ENCODE results near the gene CHP1. TPM values are rescaled to one million over a fixed set of nuclear protein-coding genes. Genes with fewer than 3 reads are reported as not detected.
"Not testable (repeated sequence)": the region's sequence is repeated elsewhere in the genome, so short reads cannot be mapped to it uniquely, and the experiment has no call there.

The CHP1 gene
- total RNA-seq, 1 experiment from 2014 or later = 91.1 TPM

GRCh38 chr15:41281236-41281635 lies 50.2 kb downstream of the CHP1 start:
- Mint-ChIP-seq H3K4me1 (ENCODE audit: insufficient read depth, unreplicated experiment) (peaks cover 17% of the 10 kb centered on the region), H3K27me3 (ENCODE audit: insufficient read depth, unreplicated experiment) (no peaks in the 10 kb centered on the region), H3K36me3 (ENCODE audit: insufficient read depth, unreplicated experiment) (peaks cover 48% of the 10 kb centered on the region), H3K27ac (ENCODE audit: low read depth, unreplicated experiment) (peak overlapping the region; percentile 44), H3K9me3 (ENCODE audit: unreplicated experiment) (no peaks in the 10 kb centered on the region), H3K4me3 (ENCODE audit: unreplicated experiment) (no peak overlapping the region)
- BruUV-seq (replicated peaks) = no TSS peak
- DNase-seq (ENCODE audit: unreplicated experiment) = peak; percentile 51
- ChIA-PET CTCF (interaction anchor here (0.7 kb wide), 1 partner anchor 122 kb away, joined by 3 read pairs; no protein-coding TSS in a partner anchor), POLR2A (interaction anchor here (0.8 to 6.7 kb wide), 3 partner anchors 27 to 48 kb away, joined by 3 to 76 read pairs (median 5); partner anchors contain the start of genes CHP1 and EXD1)
- TF ChIP-seq, protein P1, sequence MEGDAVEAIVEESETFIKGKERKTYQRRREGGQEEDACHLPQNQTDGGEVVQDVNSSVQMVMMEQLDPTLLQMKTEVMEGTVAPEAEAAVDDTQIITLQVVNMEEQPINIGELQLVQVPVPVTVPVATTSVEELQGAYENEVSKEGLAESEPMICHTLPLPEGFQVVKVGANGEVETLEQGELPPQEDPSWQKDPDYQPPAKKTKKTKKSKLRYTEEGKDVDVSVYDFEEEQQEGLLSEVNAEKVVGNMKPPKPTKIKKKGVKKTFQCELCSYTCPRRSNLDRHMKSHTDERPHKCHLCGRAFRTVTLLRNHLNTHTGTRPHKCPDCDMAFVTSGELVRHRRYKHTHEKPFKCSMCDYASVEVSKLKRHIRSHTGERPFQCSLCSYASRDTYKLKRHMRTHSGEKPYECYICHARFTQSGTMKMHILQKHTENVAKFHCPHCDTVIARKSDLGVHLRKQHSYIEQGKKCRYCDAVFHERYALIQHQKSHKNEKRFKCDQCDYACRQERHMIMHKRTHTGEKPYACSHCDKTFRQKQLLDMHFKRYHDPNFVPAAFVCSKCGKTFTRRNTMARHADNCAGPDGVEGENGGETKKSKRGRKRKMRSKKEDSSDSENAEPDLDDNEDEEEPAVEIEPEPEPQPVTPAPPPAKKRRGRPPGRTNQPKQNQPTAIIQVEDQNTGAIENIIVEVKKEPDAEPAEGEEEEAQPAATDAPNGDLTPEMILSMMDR (IDR thresholded peaks at IDR 0.05; ENCODE audit: unreplicated experiment) = no peak
- intact Hi-C loops (cut with micrococcal nuclease) = no loop called here

GRCh38 chr15:41282436-41282835 lies 51.4 kb downstream of the CHP1 start:
- Mint-ChIP-seq H3K4me3 (ENCODE audit: unreplicated experiment) (peak overlapping the region; percentile 95), H3K36me3 (ENCODE audit: insufficient read depth, unreplicated experiment) (peaks cover 51% of the 10 kb centered on the region), H3K27ac (ENCODE audit: low read depth, unreplicated experiment) (peak overlapping the region; percentile 95), H3K4me1 (ENCODE audit: insufficient read depth, unreplicated experiment) (peaks cover 26% of the 10 kb centered on the region)
- ChIA-PET CTCF (interaction anchor here (0.6 kb wide), 1 partner anchor 26 kb away, joined by 3 read pairs; no protein-coding TSS in a partner anchor), POLR2A (interaction anchor here (0.6 to 6.7 kb wide), 7 partner anchors 30 to 354 kb away, joined by 3 to 76 read pairs (median 5); partner anchors contain the start of genes CHP1, DLL4, EXD1 and INO80)
- intact Hi-C loops (cut with micrococcal nuclease); BruUV-seq (replicated peaks); H3K27me3 Mint-ChIP-seq (ENCODE audit: insufficient read depth, unreplicated experiment); DNase-seq (ENCODE audit: unreplicated experiment); H3K9me3 Mint-ChIP-seq (ENCODE audit: unreplicated experiment): not testable (repeated sequence)

DNA sequence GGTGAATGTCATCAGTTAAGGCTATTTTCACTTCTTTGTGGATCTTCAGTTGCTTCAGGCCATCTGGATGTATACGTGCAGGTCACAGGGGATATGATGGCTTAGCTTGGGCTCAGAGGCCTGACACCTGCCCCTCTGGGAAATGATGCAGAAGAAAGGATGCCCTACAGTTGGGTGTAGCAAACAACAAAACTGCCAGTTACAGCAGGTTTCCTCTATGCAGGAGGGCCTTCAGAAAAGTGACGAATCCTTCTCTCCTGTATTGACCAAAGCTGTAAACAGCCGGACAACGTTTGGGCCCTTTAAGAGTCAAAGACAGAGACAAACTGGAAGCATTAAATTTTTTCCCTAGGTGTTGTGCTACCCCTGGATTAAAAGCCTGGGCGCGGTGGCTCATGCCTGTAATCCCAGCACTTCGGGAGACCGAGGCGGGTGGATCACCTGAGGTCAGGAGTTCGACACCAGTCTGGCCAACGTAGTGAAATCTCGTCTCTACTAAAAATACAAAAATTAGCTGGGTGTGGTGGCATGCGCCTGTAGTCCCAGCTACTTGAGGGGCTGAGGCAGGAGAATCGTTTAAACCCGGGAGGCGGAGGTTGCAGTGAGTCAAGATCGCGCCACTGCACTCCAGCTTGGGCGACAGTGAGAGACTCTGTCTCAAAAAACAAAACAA lies 52.0 kb downstream of the CHP1 start:
- H3K27ac Mint-ChIP-seq (ENCODE audit: low read depth, unreplicated experiment) = peak overlapping the region; percentile 95
- ChIA-PET POLR2A (interaction anchor here (0.6 to 6.7 kb wide), 25 partner anchors 9 to 354 kb away, joined by 3 to 76 read pairs (median 4); partner anchors contain the start of genes CHP1, DLL4, EXD1 and INO80), CTCF (interaction anchor here (0.6 to 1.0 kb wide), 2 partner anchors 17 to 49 kb away, joined by 3 to 6 read pairs; partner anchors contain the start of genes NUSAP1 and OIP5)
- intact Hi-C loops (cut with micrococcal nuclease); H3K27me3 Mint-ChIP-seq (ENCODE audit: insufficient read depth, unreplicated experiment); DNase-seq (ENCODE audit: unreplicated experiment); H3K9me3 Mint-ChIP-seq (ENCODE audit: unreplicated experiment): not testable (repeated sequence)
- peak overlapping the region; percentile 95 for H3K4me3 Mint-ChIP-seq (ENCODE audit: unreplicated experiment)
- BruUV-seq (replicated peaks) = TSS peak; percentile 95
- peaks cover 28% of the 10 kb centered on the region for H3K4me1 Mint-ChIP-seq (ENCODE audit: insufficient read depth, unreplicated experiment)
- H3K36me3 Mint-ChIP-seq (ENCODE audit: insufficient read depth, unreplicated experiment) = peaks cover 52% of the 10 kb centered on the region

- CTCF ChIA-PET = interaction anchor here (0.6 to 1.0 kb wide), 2 partner anchors 17 to 49 kb away, joined by 3 to 6 read pairs; partner anchors contain the start of genes NUSAP1 and OIP5
- DNase-seq (ENCODE audit: unreplicated experiment) = peak; percentile 99
- Mint-ChIP-seq H3K9me3 (ENCODE audit: unreplicated experiment) (no peaks in the 10 kb centered on the region), H3K4me3 (ENCODE audit: unreplicated experiment) (peak overlapping the region; percentile 95), H3K27me3 (ENCODE audit: insufficient read depth, unreplicated experiment) (no peaks in the 10 kb centered on the region), H3K4me1 (ENCODE audit: insufficient read depth, unreplicated experiment) (peaks cover 28% of the 10 kb centered on the region), H3K36me3 (ENCODE audit: insufficient read depth, unreplicated experiment) (peaks cover 52% of the 10 kb centered on the region), H3K27ac (ENCODE audit: low read depth, unreplicated experiment) (peak overlapping the region; percentile 95)
- no TSS peak for BruUV-seq (replicated peaks)
- TF ChIP-seq, protein P1 (IDR thresholded peaks at IDR 0.05; ENCODE audit: unreplicated experiment) = no peak
- intact Hi-C loops (cut with micrococcal nuclease) = loop anchor here (2.0 kb wide), 1 partner anchor 51 kb away; no protein-coding TSS in a partner anchor
- POLR2A ChIA-PET = interaction anchor here (0.6 to 6.7 kb wide), 25 partner anchors 9 to 516 kb away, joined by 3 to 76 read pairs (median 4); partner anchors contain the start of genes CHP1, DLL4, EXD1 and INO80
Measured at GRCh38 chr15:41283653-41284426, 52.8 kb downstream of the CHP1 start.
